HCEC 1CT (cell line): ENCODE results near the gene SSBP2.

Source experiments
- DNase-seq: peaks from one replicate; pipeline ENCODE4 v3.0.0-alpha.2; 2017

Gene SSBP2

DNA sequence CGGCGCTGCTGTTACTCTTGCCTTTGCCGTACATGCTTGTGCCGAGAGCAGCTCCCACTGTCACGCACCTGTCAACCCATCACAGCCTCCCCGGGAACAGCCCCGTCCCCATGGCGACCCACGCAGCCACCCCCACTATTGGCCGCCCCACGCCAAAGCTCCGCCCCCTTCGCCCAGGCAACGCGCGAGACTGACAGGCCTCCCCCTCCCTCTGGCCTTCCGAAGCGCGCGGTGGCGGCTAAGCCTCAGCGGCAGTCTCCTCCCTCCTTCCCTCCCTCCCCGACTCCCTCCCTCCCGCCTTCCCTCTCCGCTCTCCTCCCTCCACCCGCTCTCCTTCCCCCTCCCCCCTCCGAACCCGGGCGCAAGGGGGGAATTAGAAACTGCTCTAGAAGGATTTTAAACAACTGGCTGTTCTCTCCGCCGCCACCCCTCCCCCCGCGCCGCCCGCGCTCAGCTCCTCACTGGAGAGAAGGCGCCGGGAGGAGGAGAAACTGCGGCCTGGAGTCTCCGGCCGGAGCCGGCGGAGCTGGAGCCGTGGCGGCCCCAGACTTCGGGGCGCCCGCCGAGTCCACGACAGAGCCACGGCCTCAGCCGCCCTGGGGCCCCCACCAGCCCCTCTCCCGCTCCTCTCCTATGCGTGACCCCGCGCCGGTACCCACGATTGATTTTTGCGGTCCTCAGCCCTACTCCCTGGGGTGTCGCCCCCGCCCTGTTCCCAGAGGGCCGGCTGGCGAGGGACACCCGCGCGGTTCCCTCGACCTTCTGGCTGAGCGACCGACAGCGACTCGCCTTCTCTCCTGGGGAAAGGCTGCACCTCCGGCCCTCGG, at the start of gene SSBP2:
Gene SSBP2 (minus strand): TSS at position 89 of the 827 bp plus-strand sequence. CDS start 55 bp downstream, at position 34.
- DNase-seq = peak; percentile 97

DNA sequence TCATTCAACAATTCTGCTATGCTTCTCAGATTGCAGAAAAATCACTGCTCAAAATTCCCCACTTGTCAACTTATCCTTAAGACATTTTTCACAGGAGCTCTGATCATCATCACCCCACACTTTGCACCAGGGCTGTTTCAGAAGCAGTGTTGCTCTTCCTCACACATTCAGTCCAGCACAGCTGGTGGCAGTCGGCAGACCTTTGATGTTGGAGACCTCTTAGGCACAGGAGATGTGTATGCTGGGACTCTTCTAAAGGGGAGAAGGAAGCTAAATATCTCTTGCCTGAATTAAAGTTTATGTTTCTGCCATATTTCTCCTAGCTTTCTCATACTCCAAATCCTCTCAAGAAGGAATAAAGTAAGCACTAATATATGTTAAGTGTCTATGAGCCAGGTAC, 44.8 kb upstream of the SSBP2 start:
- DNase-seq = no peak

DNA sequence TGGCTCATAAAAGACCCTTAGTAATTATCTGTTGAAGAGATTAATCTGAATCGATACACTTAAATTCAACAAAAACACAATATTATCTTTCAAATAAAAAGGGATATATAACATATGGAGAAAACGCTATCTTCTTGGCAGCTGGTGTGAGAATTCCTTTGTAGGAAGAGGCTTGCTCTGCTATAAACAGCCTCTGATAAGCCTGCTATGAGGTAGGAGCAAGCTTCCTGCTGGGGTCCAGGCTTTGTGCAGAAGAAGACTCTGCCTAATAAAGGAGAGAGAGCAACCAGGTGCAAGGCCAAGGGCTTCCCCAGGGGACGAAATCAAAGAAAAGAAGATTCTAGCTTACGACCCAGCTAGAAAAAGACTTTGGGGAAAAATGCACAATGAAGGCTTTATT, 43.3 kb upstream of the SSBP2 start:
- DNase-seq = no peak

DNA sequence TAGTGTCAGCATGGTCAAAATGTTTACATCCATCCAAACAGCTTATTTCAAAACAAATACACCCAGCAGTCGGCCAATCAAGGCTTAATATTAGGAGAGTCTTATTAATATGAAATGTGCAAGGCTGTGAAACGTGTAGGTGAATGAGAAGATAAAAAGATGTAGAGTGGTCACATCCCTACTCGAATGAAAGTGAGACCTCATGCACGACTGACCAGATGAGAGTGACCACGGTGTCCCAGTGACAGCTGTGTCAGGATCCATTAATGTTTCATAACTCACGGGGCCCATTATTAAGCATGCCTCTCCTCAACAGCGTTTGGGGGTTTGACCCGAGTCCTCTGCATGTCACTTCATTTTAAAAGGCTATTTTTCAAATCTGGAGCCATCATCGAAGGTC, 39.4 kb upstream of the SSBP2 start:
- DNase-seq = no peak

DNA sequence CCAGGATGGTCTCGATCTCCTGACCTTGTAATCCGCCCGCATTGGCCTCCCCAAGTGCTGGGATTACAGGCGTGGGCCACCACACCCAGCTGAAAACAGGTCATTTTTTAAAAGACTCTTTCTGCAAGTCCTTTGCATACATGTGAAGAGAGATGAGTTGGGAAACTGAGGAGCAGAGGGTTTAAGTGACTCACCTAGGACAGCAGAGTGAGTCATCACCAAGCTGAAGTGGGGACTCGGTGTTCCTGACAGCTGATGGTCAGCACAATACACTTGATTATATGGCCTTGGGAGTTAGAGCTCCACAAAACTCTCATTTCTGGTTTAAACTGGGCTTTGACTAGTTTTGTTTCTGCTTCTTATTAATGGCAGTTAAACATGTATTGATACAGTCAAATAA, 38.1 kb upstream of the SSBP2 start:
- peak; percentile 67 for DNase-seq

- DNase-seq = no peak
Measured at GRCh38 chr5:81788329-81788728, 37.4 kb upstream of the SSBP2 start.

- DNase-seq = peak; percentile 71
Measured at GRCh38 chr5:81787474-81788242, 36.8 kb upstream of the SSBP2 start.

DNA sequence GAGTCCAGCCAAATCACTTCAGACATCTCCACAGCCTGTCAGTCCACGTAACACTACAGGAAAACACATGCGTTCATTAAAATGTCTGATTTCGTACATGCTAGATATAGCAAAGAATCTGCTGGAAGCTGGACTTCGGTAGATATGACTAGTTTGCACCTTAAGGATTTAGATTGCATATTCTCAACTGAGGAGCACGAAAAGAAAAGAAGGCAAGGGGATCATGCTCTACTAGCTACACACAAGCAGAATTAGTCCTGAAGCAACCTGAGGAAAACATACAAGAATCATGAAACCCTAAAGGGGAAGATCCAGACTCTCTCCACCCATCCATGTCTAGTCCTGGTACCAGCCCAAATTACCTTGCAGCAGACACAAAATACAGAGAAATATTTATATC, 36.1 kb upstream of the SSBP2 start:
- DNase-seq = no peak

GRCh38 chr5:81786496-81786895, 35.6 kb upstream of the SSBP2 start:
- DNase-seq = no peak

DNA sequence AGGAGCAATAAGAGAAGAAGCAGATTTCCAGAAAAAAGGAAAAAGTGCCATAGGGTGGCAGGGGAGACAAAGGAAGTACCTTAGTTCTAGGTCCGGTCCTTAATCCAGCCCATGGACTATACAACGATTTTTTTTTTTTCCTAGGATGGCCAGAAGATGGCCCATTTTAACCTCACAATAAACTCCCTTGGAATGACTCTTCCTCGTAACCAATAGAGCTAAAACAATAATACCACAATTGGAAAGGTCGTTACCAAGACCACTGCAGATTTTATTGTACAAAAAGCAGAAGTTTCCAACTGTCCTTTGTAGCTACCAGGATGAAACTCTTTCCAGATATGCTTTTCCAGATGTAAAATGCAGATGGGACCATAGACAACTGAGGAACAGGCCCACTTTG, 34.4 kb upstream of the SSBP2 start:
- no peak for DNase-seq

DNA sequence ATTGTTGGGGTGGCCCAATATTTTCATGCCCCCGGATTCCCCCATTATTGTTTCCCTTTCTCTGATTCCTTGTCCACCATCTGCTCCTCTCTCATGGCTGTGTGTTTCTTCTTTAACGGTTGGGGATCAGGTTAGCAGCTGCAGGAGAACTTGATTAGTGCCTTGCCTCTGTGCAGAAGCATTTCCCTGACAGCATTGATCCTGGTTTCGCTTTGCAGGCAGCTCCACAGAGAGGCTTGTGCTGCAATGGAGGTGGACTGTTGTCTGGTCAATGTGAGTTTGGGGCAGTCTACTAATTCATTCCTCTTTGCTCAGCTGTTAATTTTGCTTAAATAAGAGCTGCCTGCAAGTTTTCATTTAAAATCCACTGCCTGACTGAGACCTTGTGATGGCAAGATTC, 32.5 kb upstream of the SSBP2 start:
- no peak for DNase-seq

DNA sequence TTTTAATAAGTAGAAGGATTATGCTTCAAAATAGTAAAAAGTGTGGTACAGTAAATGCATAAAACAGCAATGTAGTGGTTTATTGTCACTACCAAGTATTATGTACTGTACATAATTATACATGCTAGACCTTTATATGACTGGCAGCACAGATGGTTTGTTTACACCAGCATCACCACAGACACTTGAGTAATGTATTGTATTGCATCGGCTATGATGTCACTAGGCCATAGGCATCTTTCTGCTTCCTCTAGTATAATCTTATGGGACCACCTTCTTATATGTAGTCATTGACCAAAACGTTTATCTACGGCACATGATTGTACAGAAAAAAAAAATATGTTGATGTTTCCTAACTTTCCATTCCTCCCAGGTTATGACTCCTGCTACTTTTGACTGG, 31.9 kb upstream of the SSBP2 start:
- peak; percentile 48 for DNase-seq

DNA sequence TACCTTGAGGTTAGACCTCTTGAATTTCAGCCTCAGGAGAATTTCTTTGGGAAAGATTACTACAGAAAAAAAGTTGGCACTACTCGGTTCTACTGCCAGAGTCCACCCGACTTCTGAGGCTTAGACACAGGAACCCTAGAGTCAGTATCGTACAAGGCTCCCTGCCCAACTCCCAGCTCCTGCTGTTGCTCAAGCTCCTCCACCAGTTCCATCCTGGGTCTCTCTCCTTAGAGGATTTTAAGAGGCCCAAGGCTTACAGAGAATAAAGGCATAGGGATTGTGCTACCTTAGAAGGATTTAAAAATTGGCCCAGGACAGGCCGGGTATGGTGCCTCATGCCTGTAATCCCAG, 29.0 kb upstream of the SSBP2 start:
- DNase-seq = no peak

DNA sequence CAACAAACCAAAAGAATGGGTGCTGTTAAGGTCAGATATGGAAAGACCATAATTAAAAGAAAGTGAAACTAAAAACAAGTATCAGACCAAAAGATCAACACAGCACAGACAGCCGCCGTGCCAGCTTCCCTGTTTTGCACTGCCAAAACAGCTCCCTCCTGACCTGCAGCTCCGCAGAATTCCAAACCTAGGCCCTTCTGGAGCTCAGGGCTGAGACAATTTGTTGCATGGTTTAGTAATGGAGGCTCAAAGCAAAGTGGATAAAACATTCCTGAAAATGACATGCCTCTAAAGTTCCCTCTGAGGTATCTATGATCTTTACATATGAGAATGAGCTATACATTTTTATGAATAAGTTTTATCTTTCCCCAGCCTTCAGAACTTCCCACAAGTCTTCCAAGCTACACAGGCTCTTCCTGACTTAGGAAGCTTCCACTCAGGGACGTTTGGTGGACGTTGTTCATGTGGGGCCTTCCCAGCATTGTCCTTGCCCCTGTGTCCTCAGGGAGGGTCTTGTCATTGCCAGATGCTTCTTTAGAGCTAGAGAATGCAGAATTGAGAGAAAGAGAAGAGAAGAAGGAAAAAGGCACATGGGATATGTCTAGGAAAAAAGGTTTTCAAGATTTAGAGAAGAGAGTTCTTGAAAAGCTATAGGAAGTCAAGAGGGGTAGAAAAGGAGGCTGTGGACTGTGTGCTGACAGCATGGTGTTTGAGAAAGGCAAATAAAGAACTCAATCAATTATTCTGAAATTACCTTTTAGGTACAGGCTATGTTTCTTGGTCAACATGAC, 28.4 kb upstream of the SSBP2 start:
- peak; percentile 23 for DNase-seq

GRCh38 chr5:81778642-81779041, 27.7 kb upstream of the SSBP2 start:
- DNase-seq = peak; percentile 39

DNA sequence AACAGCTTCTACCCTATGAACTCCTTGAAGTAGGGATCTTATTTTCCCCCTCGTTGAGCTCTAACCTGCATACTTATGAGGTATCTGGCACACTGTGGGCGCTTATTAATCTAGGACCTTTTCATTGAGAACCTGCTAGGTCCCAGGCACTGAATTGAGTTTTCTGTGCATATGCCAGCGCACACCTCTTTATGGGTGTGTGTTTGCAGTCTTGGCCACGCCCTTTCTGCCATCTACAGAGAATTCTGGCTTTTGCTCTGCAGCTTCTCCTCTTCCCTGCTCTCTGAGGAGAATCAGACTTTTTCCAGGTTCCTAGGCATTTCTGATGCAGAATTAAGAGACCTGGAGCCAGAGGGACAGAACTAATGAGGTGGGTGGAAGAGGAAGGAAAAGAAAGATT, 25.4 kb upstream of the SSBP2 start:
- DNase-seq = no peak

DNA sequence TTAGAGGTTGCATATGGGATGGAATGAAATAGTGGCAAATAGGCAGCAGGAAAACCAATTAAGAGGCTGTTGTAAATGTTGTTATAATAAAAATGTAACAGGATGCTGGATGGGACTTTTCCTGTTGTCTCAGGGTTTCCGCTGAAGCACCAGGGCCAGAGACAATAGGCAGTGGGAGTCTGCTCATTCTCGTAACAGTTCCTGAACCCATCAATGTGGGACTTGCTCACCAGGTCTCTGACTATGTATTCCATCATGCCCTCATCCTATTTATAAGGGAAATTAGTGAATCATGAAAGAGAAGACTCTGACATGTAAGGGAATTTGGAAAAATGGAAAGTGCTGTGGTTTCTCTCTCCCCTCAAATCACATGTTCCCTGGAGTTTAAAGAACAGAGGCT, 23.5 kb upstream of the SSBP2 start:
- DNase-seq = no peak

DNA sequence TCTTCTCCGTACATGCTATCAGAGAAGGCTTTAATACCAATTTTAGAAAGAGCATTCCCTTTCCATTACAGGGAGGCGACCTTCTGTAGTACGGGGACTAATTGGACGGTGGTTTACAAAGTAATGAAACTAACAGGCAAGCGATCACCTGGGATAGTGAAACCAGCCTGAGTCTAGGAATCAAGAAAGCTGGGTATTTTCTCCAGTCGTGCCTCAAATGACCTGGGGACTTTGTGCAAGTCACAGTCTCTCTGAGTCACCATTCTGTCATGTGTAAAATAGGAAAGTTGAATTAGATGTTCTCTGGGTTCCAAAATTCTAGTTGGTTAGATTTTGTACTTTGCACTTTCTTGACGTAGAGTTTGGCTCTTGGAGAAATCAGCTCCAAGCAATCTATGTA, 22.7 kb upstream of the SSBP2 start:
- no peak for DNase-seq

GRCh38 chr5:81773161-81773560, 22.3 kb upstream of the SSBP2 start:
- DNase-seq = no peak

DNA sequence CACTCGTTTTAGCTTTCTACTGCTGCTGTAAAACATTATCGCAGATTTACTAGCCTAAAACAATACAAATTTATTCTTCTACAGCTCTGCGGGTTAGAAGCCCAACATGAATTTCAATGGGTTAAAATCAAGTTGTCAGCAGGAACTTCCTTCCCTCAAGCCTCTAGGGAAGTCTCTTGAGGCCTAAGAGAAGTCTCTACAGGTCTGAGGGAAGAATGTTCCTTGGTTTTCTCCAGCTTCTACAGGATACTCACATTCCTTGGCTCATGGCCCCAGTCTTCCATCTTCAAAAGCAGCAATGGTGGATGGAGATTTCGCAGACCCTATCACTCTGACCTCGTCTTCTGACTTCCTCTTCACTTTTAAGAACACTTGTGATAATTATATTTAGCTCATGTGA, 21.6 kb upstream of the SSBP2 start:
- no peak for DNase-seq

DNA sequence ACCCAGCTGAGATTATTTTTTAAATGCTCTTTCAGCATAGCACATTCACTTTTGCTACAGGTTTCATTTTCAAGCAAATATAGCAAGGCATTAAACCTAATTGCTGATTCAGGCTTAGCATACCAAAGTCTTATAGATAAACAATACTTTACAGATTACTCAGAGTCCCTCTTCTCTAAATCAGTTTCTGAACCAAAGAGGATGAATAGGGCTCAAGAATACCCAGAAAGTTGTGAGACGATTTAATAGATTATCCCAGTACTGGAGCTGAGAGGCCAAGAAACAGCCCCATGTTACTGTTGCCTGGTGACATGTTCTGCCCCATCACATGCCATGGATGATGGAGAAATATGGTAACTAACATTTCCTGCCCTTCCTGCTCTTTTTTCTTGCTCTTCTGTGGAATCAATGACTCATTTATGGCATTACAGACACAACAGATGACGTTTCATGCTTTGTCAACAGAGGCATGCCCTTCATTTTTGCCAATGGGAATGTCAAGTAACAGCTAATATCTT, 18.1 kb upstream of the SSBP2 start:
- DNase-seq = peak; percentile 88

DNA sequence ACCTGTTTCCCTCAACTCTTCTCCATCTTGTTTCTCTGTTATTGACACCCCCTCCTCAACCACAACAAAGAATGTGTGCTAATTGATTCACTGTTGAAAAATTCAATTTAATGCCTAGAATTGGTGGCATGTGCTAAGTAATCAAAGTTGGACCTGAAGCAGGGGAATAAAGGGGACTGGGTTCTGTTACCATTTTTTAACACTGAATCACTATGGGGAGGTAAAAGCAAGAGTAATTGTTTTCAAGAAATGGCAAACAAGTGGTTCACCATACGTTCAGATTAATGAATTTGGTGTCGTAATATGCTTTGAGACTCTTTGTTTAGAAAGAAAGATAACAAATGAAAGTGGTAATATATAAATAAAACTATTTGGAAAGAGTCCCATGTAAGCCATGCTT, 17.0 kb upstream of the SSBP2 start:
- no peak for DNase-seq

- no peak for DNase-seq
Measured at GRCh38 chr5:81767097-81767496, 16.2 kb upstream of the SSBP2 start.
